Ishikawa (cell line): ENCODE data around the gene PLCB1.

Experiments
- CEBPB ChIP-seq: IDR thresholded peaks from 2 replicates; pipeline ENCODE4 v1.6.1; 2012
- CREB1 ChIP-seq: IDR thresholded peaks from 2 replicates; pipeline ENCODE4 v1.6.1; 2012; ENCODE audit warnings: low read depth
- EGR1 ChIP-seq: IDR thresholded peaks from 2 replicates; pipeline ENCODE4 v1.6.1; 2012
- EP300 ChIP-seq: IDR thresholded peaks from 2 replicates; pipeline ENCODE4 v1.6.1; 2012; ENCODE audit warnings: borderline replicate concordance
- FOXM1 ChIP-seq: IDR thresholded peaks from 2 replicates; pipeline ENCODE4 v1.6.1; 2012; ENCODE audit warnings: low read depth, borderline replicate concordance
- NFIC ChIP-seq: IDR thresholded peaks from 2 replicates; pipeline ENCODE4 v1.6.1; 2012
- RAD21 ChIP-seq: IDR thresholded peaks from 2 replicates; pipeline ENCODE4 v1.6.1; 2012; ENCODE audit warnings: low read depth
- REST ChIP-seq: IDR thresholded peaks from 2 replicates; pipeline ENCODE4 v1.6.1; 2012; ENCODE audit warnings: low read depth, mild to moderate bottlenecking
- TAF1 ChIP-seq: IDR thresholded peaks from 2 replicates; pipeline ENCODE4 v1.6.1; 2012; ENCODE audit warnings: low read depth, mild to moderate bottlenecking
- TCF12 ChIP-seq: IDR thresholded peaks from 2 replicates; pipeline ENCODE4 v1.6.1; 2012; ENCODE audit warnings: low read depth
- TEAD4 ChIP-seq: IDR thresholded peaks from 2 replicates; pipeline ENCODE4 v1.6.1; 2012
- USF1 ChIP-seq: IDR thresholded peaks from 2 replicates; pipeline ENCODE4 v1.6.1; 2012
- YY1 ChIP-seq: IDR thresholded peaks from 2 replicates; pipeline ENCODE4 v1.6.1; 2012; ENCODE audit warnings: low read depth
- ZBTB7A ChIP-seq: IDR thresholded peaks from 2 replicates; pipeline ENCODE4 v1.6.1; 2012; ENCODE audit warnings: low read depth
- TF ChIP-seq, protein P1 (sequence below): IDR thresholded peaks from 2 replicates; pipeline ENCODE4 v1.6.1; 2012

PLCB1 gene

GRCh38 chr20:8402798-8403197 lies 270.7 kb downstream of the PLCB1 start:
- TF ChIP-seq TAF1 (no peak), YY1 (no peak), TCF12 (no peak), TEAD4 (no peak), CREB1 (no peak), EP300 (no peak), REST (no peak), USF1 (no peak), CEBPB (no peak), RAD21 (no peak)
- TF ChIP-seq, protein P1, sequence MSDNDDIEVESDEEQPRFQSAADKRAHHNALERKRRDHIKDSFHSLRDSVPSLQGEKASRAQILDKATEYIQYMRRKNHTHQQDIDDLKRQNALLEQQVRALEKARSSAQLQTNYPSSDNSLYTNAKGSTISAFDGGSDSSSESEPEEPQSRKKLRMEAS: no peak

DNA sequence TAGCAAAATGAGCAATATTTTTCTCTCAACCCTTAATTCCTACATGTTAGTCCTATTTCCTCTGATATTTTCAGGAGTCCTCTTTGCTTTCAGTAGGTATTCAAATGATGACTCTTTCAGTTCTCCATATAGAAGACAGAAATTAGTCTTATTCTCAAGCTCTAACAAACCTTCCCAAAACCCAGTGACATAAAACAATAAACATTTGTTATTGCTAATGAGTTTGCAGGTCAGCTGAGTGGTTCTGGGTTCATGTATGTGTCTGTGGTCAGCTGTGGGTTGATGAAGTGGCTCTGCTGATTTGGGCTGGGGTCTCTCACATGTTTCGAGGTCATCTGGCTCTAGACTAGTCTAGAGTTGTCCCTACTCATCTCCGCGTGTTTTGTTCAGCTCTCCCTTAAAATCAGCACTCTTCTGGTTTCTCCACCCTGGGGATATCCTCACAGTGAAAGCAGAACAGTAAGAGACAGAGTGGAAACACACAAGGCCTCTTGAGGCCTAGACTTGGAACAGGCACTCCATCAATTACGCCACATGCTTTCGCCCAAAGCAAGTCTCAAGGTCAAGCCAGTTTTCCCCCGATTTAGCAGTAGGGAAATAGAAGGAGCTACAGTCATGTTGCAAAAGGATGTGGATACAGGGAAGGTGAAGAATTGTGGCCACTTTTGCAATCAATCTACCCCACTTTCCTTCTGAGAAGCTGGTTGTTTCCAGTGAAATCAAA lies 273.0 kb downstream of the PLCB1 start:
- TF ChIP-seq CEBPB (no peak), TEAD4 (no peak), TAF1 (no peak), CREB1 (no peak)
- TF ChIP-seq, protein P1: no peak

- TF ChIP-seq, protein P1: no peak
- no peak for TF ChIP-seq RAD21
- no peak for TF ChIP-seq TEAD4
- no peak for TF ChIP-seq TAF1
- no peak for TF ChIP-seq USF1
Measured at GRCh38 chr20:8406391-8406790, 274.3 kb downstream of the PLCB1 start.

DNA sequence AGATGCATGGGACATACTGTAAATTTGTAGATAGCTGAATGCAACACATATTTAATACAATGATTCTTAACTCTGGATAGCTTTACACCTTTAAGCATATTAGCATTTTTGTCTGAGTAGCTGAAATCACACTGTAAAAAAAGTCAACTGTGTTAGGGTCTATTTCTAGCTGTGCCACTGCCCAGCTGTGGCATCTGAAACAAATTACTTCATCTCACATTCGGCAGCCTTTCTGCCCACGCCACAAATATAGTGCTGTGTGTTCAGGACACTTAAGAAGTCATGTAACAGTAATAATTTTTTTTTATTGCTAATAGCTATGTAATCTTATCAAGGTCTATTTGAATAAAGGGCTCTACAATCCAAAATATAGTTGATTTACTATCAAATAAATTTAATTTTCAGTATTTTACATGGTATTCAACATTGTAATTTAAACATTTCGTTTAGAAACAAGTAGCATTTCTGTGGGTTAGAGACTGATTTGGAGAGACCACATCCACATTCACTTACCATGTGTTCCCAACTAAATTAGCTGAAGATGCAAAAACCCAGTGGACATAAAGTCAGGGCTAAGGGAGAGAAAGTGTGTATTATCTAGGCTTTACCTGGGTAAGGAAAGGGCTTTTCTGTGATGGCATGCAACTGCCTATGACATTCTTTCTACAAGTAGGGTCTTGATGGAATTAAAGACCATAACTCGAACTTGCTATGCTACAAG lies 276.7 kb downstream of the PLCB1 start:
- TF ChIP-seq FOXM1 (no peak), EGR1 (no peak), REST (no peak), YY1 (no peak), USF1 (no peak), CEBPB (no peak), RAD21 (no peak)

- no peak for TF ChIP-seq CEBPB
- no peak for TF ChIP-seq NFIC
- no peak for TF ChIP-seq EP300
- TF ChIP-seq REST: no peak
- no peak for TF ChIP-seq EGR1
- TF ChIP-seq FOXM1: no peak
- no peak for TF ChIP-seq YY1
- no peak for TF ChIP-seq ZBTB7A
- no peak for TF ChIP-seq TEAD4
- no peak for TF ChIP-seq TCF12
- no peak for TF ChIP-seq RAD21
- TF ChIP-seq USF1: no peak
- no peak for TF ChIP-seq CREB1
- TF ChIP-seq TAF1: no peak
- TF ChIP-seq, protein P1: no peak
Measured at GRCh38 chr20:8413691-8414090, 281.6 kb downstream of the PLCB1 start.
